ENCODE results near the gene EMP3.
"Not testable (repeated sequence)": the region's sequence is repeated elsewhere in the genome, so short reads cannot be mapped to it uniquely, and the experiment has no call there.

The EMP3 gene

DNA sequence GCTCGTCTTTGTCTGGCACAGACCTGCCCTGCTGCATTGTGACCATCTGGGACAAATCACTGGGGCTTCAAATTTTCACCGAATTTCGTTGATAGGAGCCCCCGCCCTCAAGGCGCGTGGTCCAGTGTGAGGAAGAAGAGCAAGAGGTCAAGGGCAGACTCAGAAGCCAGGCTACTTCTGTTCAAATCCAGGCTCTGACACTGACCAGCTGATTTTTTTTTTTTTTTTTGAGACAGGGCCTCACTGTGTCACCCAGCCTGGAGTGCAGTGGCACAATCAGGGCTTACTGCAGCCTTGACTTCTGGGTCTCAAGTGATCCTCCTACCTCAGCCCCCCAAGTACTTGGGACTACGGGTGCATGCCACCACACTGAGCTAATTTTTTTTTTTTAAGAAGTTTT is 46.0 kb downstream of the EMP3 start:
- FAIRE-seq (no peak), DNase-seq (ENCODE audit: insufficient read length, low spot score) (no peak)

DNA sequence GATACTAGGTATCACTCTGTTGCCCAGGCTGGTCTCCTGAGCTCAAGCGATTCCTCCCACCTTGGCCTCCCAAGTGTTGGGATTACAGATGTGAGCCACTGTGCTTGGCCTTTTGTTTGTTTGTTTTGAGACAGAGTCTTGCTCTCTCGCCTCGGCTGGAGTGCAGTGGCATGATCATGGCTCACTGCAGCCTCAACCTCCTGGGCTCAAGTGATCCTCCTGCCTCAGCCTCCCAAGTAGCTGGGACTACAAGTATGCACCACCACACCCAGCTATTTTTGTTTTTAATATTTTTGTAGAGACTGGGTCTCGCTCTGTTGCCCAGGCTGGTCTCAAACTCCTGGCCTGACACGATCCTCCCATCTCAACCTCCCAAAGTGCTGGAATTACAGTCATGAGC is 46.4 kb downstream of the EMP3 start:
- FAIRE-seq; DNase-seq (ENCODE audit: insufficient read length, low spot score): not testable (repeated sequence)

DNA sequence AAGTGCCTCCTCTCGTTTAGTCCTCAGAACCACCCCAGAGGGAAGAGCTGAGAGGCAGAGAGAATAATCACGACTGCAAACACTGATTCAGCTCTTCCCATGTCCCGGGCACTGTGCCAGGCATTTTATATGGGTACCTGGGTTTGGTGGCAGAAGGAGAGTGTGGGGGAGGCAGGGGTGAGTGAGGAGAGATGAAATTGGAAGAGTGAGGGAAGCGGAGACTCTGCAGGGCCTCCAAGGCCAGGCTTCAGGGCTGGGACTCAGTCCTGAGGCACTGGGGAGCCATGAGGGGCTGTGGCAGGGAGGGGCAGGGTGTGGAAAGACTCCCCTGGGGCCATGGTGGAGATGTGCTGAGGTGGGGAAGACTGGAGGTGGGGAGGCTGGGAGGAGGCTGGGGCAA is 47.6 kb downstream of the EMP3 start:
- FAIRE-seq (no peak), DNase-seq (ENCODE audit: insufficient read length, low spot score) (no peak)

DNA sequence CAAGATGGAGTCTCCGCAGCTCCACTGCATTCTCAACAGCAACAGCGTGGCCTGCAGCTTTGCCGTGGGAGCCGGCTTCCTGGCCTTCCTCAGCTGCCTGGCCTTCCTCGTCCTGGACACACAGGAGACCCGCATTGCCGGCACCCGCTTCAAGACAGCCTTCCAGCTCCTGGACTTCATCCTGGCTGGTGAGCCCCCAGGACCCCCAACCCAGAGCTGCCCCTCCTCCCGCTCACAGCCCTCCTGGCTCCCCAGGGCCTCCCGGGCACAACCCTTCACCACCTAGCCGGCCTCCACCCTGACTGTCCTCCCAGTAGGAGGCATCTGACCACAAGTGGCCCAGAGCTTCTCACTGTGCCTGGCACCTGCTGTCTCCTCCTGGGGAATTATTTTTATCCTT is 48.2 kb downstream of the EMP3 start:
- FAIRE-seq (peak; percentile 31), DNase-seq (ENCODE audit: insufficient read length, low spot score) (no peak)

DNA sequence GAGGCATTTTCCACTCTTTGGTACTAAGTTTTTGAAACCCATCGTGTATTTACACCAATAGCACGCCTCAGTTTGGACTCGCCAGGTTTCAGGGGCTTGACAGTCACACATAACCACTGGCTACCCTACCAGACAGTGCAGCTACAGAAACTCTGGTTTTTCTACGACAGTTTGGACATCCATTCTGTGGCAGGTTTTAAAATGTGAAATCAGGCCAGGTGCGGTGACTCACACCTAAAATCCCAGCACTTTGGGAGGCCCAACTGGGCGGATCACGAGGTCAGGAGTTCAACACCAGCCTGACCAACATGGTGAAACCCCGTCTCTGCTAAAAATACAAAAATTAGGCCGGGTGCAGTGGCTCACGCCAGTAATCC is 52.8 kb downstream of the EMP3 start:
- FAIRE-seq (no peak), DNase-seq (ENCODE audit: insufficient read length, low spot score) (no peak)

DNA sequence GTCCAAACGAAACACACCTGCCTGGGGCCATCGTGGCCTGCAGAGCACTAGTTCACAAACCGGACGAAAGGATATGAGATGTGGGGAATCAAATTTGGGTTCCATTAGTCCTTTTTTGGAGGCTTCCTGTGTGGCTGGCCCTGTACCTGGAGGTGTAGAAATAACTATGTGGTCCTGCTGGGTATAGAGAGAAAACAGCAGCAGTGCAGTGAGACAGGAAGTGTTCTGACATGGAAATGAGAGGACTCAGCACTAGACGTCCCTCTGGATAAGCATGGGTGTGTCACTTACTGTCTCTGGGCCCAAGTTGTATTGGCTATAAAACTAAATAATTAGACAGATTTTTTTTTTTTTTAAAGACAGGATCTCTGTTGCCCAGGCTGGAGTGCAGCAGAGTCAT is 53.7 kb downstream of the EMP3 start:
- FAIRE-seq (no peak), DNase-seq (ENCODE audit: insufficient read length, low spot score) (no peak)

All from HTR-8/SVneo (cell line).